Measurements from ENCODE around the gene NDE1. TPM values are rescaled to one million over a fixed set of nuclear protein-coding genes. Genes with fewer than 3 reads are reported as not detected.

Gene NDE1
- total RNA-seq, 1 donor from 2014 or later, result 48.2 TPM

DNA sequence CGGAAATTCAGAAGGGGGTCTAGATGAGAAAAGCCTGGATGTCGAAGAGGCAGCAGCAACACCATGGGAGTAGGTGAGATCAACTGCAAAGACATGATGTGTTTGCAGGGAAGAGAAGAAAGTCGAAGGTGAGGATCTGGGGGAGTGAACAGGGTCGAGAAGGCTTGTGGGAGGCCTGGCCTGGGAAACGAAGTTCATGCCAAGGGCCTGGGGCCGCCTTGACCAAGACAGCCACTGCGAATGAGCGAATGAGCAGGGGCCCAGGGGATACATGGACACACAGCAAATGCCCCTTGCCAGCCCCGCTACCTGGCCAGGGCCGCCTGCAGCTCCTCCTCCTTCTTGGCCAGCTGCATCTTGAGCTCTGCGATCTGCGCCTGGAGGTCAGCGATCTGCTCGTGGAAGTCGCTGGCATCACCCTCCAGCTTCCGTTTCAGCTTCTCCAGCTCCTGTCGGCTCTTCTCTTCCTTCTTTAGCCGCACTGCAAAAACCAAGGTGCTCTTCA, 87.1 kb downstream of the NDE1 start:
- H3K9me3 Mint-ChIP-seq, result peaks cover 10% of the 10 kb centered on the region
- H3K4me3 Mint-ChIP-seq, result no peak overlapping the region
- no peak for TF ChIP-seq CTCF (IDR thresholded peaks at IDR 0.05; ENCODE audit: unreplicated experiment)
- H3K4me1 Mint-ChIP-seq, result no peaks in the 10 kb centered on the region
- no peak for DNase-seq (ENCODE audit: low spot score in 2 of 2, unreplicated experiment in 2 of 2)
- H3K36me3 Mint-ChIP-seq, result no peaks in the 10 kb centered on the region
- H3K27me3 Mint-ChIP-seq (ENCODE audit: low read depth), result peaks cover 10% of the 10 kb centered on the region
- no peak overlapping the region for H3K27ac Mint-ChIP-seq

GRCh38 chr16:15739464-15739863, 89.4 kb downstream of the NDE1 start:
- no peak for TF ChIP-seq CTCF (IDR thresholded peaks at IDR 0.05; ENCODE audit: unreplicated experiment)
- no peak overlapping the region for H3K4me3 Mint-ChIP-seq
- peaks cover 10% of the 10 kb centered on the region for H3K9me3 Mint-ChIP-seq
- no peaks in the 10 kb centered on the region for H3K4me1 Mint-ChIP-seq
- DNase-seq (ENCODE audit: low spot score in 2 of 2, unreplicated experiment in 2 of 2), result no peak
- no peaks in the 10 kb centered on the region for H3K36me3 Mint-ChIP-seq
- no peak overlapping the region for H3K27ac Mint-ChIP-seq
- H3K27me3 Mint-ChIP-seq (ENCODE audit: low read depth), result peaks cover 10% of the 10 kb centered on the region

- no peaks in the 10 kb centered on the region for H3K4me1 Mint-ChIP-seq
- H3K9me3 Mint-ChIP-seq, result peaks cover 10% of the 10 kb centered on the region
- no peak for DNase-seq (ENCODE audit: low spot score in 2 of 2, unreplicated experiment in 2 of 2)
- H3K4me3 Mint-ChIP-seq, result no peak overlapping the region
- no peaks in the 10 kb centered on the region for H3K36me3 Mint-ChIP-seq
- no peak overlapping the region for H3K27ac Mint-ChIP-seq
- peaks cover 10% of the 10 kb centered on the region for H3K27me3 Mint-ChIP-seq (ENCODE audit: low read depth)
- TF ChIP-seq CTCF (IDR thresholded peaks at IDR 0.05; ENCODE audit: unreplicated experiment), result no peak
Measured at GRCh38 chr16:15739950-15740349, 89.9 kb downstream of the NDE1 start.

DNA sequence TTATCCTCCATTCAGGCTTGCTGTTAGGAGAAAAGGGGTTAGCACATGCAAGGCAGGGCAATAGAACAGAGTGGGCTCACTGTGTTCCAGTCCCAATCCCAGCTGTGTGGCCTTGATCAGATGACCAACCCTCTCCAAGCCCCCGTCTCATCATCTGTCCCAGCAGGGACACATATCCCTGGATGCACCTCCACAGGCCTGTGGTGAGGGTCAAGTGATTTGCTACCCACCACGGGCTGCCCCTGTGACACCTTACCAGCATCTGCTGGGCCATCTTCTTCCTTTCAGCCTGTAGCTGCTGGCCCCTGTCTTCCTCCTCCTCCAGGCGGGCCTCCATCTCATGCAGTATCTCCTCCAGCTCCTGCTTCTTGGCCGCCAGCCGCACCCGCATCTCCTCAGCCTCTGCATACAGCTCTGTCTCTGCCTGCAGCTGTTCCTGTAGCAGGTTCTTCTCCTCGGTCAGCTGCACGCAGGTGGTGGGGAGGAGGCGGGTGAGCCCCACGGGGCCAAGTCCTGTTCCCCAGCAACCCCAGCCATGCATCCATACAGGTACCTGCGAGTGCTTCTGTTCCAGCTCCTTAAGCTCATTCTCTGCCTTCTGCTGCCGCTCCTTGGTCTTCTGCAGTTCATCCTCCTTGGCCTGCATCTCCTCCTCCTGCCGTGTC, 91.3 kb downstream of the NDE1 start:
- Mint-ChIP-seq H3K4me3 (no peak overlapping the region), H3K4me1 (no peaks in the 10 kb centered on the region), H3K9me3 (peaks cover 10% of the 10 kb centered on the region), H3K36me3 (no peaks in the 10 kb centered on the region), H3K27me3 (ENCODE audit: low read depth) (peaks cover 6% of the 10 kb centered on the region), H3K27ac (no peak overlapping the region)
- TF ChIP-seq CTCF (IDR thresholded peaks at IDR 0.05; ENCODE audit: unreplicated experiment), result no peak
- no peak for DNase-seq (ENCODE audit: low spot score in 2 of 2, unreplicated experiment in 2 of 2)

DNA sequence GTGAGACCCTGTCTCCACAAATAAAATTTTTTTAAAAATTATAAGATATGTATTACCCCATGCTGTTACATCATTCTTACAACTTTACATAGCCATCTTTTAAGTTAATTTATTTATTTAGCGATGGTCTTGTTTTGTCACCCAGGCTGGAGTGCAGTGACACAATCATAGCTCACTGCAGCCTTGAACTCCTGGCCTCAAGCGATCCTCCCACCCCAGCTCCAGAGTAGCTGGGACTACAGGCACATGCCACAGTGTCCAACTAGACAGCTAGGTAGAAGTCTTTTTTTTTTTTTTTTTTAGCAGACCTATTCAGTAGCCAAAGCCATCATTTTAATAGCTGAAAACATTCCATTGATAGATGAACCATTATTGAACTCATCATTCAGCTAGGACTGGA, 92.7 kb downstream of the NDE1 start:
- Mint-ChIP-seq H3K27ac (no peak overlapping the region), H3K4me1 (no peaks in the 10 kb centered on the region), H3K4me3 (no peak overlapping the region), H3K27me3 (ENCODE audit: low read depth) (no peaks in the 10 kb centered on the region), H3K36me3 (no peaks in the 10 kb centered on the region), H3K9me3 (peaks cover 10% of the 10 kb centered on the region)
- no peak for TF ChIP-seq CTCF (IDR thresholded peaks at IDR 0.05; ENCODE audit: unreplicated experiment)
- no peak for DNase-seq (ENCODE audit: low spot score in 2 of 2, unreplicated experiment in 2 of 2)
